HG03025 (cell line): ENCODE results near the gene HRH1.
"Not testable (repeated sequence)": the region's sequence is repeated elsewhere in the genome, so short reads cannot be mapped to it uniquely, and the experiment has no call there.

Experiments used
- ATAC-seq: cut with Tn5 transposase; IDR thresholded peaks from one replicate; pipeline ENCODE4 v1.9.1; 2021; ENCODE audit warnings: mild to moderate bottlenecking, moderate library complexity; ENCODE audit not compliant: unreplicated experiment, low FRiP score

Gene HRH1

DNA sequence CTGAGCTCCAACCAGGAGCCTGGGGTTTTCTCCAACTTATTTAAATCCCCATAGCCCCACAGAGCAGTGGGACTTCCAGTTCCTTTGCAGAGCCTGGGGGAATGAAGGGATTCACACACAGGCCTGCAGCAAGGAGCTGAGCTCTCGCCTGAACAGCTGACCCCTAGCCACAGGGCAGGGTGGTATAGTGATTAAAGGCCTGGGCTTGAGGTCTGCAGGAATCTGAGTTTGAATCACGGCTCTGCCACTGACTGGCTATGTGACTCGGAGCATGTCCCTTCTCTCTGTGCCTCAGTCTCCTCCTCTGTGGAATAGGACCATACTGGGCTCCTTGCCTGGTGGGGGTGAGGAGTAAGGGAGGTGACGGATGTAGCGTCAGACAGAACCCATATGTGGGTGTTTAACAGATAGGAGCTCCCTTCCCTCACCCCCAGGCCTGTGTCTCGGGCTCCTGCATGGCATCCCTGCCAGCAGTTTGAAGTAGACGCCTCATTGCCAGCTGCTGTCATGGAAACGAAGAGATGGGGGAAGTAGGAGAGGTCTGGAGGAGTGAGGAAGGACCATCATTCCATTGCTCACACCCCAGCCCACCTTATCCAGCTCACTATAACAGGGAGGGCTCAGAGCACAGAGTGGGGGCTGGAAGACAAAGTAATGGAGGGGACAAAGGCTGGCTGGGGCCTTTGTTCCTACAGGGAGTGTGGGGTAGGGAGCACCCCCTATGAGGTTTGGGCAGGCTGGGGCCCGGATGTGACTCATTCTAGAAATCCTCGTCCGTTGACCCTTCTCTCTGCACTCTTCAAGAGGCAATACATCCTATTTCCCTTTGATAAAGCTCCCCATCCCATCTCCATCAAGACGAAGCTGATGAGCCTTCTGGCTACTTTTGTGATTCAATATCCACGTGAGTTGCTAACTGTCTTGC lies 14.8 kb downstream of the HRH1 start:
- ATAC-seq = no peak

DNA sequence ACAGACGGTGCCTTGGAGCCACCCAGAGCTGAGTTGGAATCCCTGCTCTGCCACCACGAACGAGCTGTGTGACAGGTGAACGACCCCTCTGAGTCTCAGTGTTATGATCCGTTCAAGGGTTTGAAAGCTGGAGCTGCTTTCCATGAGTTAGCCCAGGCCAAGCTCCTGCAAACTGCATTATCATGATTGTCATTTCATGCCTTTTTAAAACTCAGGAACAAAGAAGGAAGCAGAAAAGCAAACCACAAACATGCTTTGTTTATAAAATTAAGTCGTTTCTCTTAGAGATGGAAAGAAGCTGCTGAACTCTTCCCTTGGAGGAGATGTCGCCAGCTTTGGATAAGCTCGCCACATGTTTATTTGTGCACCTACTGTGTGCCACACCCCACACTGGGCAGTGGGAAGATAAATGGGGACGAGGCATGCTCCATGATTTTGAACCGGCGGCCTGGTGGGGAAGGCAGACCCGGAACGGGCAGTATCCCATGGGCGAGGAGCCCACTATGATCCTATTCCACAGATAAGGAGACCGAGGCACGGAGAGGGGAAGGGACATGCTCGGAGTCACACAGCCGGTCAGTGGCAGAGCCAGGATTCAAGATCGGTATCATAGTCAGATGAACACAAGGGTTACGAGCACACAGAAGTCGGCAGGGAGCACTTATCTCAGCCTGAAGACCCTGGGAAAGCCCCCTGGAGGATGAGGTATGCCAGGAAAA lies 15.9 kb downstream of the HRH1 start:
- no peak for ATAC-seq

DNA sequence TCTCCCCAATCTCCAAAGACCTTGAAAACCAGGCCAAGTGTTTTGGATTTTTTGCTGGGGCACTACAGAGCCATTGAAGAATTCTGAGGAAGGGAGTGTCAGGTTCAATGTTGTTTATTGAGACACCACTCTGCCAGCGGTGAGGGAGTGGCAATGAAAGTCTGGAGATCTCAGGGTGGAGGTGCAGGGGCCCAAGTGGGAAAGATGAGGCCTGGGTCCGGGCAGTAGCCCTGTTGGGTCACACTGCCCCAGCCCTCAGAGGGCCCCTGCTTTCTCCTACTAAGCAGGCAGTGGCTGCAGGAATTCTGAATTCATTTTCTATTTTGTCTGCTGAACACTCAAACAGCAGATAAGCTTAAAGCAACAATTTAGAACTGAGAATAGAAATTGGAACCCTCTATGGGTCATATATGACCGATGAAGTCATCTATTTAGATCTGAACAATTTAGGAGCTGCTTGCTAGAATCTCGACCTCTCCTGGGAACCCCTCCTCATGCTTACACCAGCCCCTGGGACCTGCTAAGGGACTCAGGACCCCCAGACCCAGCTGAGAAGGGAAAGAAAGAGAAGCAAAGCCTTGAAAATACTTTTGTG lies 17.9 kb downstream of the HRH1 start:
- no peak for ATAC-seq

DNA sequence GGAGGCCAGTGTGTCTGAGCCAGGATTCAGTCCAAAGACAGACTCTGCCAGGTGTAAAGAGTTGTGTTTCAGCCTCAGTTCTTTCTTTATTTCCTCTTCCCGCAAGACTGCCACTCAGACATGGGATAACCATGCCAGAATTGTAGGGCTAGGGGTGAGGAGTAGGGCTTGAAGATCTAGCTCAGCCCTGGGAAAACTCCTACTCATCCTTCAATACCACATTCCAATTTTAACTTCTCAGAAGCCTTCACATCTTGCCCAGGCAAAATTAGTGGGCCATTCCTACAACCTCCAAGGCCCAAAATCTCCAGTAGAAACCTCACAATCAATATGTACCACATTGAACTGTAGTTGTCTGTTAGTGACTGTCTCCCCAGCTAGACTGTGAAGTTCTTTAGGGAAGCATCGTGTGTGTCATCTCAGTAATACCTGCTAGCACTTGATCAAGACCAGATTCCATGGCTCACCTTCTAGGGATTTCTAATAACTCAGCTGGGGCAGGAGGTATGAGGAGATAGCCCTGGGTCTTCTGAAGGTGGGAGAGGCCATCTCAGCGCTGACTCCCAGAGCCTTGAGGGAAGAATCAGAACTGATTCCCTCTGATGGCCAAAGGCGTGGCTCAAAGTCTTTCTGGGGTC lies 19.7 kb downstream of the HRH1 start:
- ATAC-seq = no peak

DNA sequence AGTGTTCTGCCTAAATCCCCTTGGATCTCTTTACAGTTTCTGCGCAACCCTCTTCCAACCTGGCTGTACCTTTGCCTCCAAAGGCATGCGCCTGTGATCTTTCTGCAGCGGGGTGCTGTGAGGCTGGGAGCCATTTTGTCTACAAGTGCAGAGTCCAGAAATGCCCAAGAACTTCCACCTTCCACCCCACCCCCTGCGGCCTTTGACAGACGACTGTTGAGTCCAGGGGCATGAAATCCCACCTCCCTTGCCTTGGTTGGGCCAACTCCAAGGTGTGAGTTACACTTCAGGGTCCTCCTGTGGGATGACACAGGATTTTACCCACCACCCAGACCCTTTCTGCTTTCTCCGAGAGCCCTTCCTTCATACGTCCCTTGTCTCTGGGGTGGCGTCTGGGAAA lies 24.1 kb downstream of the HRH1 start:
- no peak for ATAC-seq

DNA sequence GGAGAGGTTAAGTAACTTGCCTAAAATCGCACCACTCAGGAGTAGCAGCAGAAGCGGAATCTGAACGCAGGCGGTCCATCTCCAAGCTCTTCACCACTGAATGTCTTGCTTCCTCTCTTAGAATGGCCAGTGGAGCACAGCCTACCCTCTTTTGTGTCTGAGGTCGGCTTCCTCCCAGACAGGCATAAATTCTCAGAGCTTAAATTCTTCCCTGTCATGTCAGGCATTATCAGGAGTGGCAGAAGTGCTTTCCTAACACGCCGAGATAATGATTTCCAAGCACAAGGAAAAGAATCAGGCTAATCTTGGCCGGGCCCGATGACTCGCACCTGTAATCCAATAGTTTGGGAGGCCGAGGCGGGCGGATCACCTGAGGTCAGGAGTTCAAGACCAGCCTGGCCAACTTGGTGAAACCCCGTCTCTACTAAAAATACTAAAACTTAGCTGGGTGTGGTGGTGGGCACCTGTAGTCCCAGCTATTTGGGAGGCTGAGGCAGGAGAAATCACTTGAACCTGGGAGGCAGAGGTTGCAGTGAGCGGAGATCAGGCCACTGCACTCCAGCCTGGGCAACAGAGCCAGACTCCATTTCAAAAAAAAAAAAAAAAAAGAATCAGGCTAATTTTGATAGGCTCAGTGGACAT lies 30.2 kb downstream of the HRH1 start:
- ATAC-seq = not testable (repeated sequence)

DNA sequence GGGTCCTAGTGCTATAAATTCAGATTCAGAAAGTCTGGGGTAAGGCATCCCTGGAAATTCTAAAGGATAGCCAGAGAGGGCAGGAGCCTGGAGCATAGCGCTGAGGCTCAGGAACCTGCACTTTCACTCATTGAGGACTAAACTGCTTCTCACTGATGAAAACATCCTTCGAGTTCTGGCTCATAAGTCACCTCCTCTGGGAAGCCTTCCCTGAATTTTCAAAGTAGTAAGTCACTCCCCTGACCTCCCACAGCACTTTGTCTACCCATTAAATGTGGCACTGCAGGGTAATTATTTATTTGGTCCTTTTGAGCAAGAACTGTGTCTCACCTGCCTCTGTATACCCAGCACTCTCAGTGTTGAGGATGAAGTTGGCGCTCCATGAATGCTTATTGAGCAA lies 30.9 kb downstream of the HRH1 start:
- no peak for ATAC-seq

DNA sequence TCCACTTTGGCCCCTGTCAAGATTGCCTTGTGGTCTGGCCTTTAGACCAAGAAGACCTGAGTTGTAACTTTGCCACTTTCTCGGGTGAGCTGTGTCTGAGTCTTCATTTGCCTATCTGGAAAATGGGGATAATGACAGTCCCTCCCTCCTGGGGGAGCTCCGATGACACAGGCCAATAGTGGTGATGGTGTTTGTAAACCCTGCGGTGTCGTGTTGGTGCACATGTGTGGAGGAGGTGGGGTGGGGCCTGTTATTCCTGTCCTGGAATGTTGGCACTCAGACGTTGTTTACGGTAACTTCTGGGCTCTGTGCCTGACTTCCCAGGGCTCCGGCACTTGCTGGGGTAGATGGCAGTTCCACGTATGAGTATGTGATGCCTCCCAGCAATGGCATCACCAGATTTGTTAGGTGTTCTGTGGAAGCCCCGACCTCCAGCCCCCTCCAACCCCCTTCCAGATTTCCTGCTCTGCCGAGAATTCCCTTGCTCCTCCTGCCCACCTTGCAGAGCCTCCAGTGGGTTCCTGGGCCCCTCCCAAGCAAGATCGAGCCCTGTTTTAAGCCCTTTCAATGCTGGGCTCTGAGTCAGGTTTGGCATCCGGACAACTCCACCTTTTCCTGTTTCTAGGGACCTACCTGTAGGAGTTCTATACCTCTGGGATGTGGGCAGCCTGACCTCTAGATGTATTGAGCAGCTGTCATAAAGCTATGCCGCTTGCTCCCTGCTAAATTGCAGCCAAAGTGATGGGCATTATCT lies 31.4 kb downstream of the HRH1 start:
- ATAC-seq = no peak

DNA sequence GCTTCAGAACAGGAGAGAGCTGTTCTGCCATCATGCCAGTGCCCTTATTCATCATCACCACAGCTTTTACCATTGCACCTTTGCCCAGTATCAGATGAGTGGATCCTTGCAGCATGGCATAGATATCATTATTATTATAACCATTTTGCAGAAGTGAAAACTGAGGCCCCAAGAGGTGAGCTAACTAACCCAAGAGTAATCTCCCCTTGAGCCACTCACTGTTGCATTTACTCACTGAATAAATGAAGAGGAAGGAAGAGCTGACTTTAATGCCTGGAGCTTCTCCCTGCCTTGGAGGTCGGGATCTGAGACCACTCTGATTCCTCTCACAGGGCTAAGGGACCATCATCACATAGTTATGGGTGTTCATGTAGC lies 32.0 kb downstream of the HRH1 start:
- no peak for ATAC-seq

DNA sequence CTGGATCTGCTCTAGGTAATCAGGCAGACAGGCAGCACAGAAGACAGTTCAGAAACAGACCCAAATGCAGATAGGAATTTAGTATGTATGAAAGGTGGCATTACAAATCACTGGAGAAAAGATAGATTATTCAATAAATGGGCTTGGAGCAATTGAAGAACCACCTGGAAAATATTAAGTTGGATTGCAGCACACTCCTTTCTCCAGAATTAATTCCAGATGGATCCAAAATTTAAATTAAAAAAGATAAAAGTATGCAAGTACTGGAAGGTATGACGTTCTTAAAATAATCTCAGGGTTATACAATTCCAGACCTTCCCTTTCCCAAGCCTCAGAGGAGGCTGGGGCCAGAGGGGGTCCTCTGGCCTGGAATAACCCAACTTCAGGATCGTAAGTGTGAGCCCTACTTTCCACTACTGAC lies 32.5 kb downstream of the HRH1 start:
- no peak for ATAC-seq

DNA sequence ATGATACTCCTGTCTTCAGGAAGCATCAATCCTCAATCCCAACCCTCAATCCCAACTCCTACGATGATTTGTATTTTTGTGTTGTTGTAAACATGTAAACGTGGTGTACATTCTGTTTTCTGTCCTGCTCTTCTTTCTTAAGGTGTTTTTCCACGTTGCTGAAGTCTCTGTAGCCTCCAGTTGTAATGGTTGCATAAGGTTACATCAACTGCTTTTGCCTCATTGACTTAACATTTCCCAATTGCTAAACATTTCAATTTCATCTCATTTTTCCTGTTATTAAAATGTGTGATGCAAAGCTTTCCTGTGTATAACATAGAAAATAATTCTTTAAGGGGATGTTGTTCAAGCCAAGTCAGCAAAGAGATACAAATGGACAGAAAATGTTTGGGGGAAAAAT lies 33.4 kb downstream of the HRH1 start:
- no peak for ATAC-seq

DNA sequence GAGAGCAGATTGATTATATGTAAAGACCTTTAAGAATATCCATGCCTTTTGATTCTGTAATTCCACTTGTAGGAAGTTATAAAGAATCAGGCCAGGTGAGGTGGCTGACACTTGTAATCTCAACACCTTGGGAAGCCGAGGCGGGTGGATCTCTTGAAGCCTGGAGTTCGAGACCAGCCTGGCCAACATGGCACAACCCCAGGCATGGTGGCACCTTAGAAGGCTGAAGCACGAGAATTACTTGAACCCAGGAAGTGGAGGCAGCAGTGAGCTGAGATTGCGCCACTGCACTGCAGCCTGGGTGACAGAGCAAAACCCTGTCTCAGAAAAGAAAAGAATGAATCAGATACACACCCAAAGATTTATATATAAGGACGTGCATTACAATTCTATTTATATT lies 33.9 kb downstream of the HRH1 start:
- ATAC-seq = no peak

DNA sequence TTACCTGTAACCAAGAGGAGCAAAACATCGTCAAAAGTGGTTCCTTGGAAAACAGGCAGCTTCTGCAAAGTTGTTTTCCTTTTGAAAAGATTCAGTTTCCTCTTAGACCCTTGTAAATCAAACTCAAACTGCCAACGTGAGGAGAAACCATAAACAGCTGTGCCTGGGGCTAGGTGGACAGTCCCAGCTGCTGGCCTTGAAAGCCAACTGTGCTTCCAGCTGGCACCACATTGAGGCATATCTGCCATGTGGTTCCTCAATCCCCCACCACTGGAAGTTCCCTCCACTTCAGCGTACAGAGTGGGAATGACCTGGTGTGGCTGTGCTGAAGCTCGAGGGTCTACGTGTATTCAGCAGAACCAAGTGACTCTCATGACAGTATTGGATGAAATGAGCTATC lies 40.9 kb downstream of the HRH1 start:
- ATAC-seq = no peak

DNA sequence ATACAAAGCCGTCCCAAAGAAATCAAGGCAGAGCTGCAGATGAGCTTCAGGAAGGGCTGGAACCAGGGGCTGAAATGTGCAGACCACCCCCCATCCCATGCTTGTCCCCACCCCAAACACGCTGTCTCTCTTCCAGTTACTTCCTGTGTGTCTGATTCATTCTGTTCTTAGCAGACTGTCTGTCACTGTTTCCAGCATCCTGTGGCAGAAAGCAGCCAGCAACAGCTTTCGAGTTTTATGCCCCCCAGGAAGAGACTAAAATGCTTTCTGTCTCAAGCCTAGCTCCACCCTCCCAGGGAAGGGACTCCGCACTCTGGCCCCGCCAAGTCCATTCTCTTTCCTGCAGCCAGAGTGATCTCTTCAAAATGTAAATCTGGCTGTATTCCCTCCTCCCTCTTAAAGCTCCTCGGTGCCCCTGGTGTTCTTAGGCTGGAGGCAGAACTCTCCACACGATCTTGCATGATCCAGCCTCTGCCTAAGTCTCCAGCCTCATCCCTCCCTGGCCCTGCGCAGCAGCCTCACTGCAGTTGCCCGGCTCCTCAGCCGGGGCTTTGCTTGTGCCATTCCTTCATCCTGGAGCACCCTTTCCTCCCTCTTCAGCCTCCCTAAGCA lies 41.5 kb downstream of the HRH1 start:
- no peak for ATAC-seq

DNA sequence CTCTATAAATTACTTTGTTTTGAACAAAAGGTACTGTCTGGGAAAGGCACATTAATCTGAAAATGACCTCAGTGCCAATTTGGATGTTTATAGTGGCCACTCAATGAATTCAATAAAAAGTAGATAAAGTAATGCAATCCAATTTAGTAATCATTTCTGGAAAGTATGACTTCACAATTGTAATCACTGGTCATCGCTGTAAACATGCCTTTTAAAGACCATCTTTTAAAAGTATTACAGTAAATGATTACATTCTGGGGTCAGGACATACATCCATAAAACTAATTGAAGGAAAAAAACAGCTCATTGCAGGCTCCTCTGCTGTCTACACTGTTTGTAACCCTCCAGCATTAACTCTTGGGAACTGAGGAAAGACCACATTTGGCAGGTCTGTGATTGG lies 43.2 kb downstream of the HRH1 start:
- ATAC-seq = no peak

DNA sequence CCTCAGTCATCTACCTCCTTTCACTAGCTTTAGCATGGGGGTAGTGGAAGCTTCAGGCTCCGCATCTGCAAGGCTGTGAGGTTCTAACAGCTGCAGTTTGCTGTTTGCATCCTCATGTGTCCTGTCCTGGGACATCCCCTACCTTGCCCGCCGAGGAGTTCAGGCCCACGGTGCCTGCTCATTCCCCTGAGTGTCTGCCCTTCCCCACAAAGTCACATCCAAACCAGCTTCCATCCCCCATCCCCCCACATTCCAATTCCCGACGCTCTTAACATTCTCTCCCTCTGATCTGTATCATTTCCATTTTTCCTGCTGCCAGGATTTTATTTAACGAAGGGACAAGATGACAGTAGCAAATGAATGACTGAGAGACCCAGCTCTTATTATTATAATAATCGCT lies 43.8 kb downstream of the HRH1 start:
- ATAC-seq = no peak

DNA sequence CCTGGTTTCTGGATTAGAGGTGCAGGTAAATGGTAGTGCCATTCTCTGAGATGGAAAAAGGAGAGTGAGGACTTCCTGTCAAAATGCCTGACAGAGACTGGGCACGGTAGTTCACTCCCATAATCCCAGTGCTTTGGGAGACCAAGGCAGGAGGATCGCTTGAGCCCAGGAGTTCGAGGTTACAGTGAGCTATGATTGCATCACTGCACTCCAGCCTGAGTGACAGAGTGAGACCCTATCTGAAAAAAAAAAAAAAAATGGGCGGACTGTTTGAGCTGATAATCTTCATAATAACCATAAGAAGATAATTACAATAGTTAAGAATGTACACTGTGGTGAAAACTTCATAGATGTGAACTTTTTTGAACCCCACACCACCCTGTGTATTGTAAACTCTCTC lies 44.2 kb downstream of the HRH1 start:
- no peak for ATAC-seq

DNA sequence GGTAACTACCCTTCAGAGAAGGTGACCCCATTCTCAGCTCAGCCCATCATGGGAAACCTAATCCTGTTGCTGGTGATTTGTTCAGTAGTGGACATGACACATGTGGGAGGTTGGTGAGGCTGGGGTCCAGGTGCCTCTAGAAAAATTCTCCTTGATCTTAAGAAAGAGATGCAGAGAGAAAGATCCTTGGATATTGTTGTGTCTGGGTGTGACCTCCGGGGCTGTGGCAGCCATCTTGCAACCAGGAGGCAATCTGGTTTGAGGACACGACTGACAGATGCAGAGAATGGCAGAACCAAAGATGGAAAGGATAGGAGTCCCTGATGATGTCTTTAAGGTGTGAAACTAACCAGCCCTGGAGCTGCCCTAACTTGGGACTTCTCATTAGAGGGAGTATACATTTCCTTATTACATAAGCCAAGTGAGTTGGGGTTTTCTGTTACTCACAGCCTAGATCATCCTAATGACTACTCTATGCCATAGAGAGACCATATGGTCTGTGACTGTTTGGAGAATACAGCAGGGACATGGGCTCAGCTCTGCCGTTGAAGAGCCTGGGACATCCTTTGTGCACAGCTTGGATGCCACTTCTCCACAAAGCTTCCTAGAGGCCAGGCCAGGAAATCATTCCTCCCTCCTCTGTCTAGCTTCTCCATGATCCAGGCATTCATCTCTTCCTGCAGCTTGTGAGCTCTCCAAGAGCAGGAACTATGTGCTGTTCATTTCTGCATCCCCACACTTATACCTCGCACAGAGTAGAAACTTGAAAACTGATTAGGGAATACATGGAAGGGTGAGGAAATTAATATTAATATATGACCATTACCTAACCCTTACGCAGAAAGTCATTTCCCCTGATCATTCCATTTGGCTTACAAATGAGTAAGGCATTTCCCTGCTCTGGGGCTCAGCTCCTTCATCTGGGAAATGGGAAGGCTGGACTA lies 45.9 kb downstream of the HRH1 start:
- no peak for ATAC-seq
